Thyroid gland (tissue), 4 donors: ENCODE data around the gene UMODL1. TPM values are rescaled to one million over a fixed set of nuclear protein-coding genes. Genes with fewer than 3 reads are reported as not detected.

Experiments
- DNase-seq, 2 donors: peaks; one replicate each; pipeline ENCODE4 v3.0.0-alpha.2; 2019
- H3K27ac ChIP-seq, 3 donors: fragments of 200-600 bp; sonication (generic); 1 replicate in 2 of 3; 2 replicates in 1 of 3; pipeline ENCODE4 v1.5.1; 2016 to 2019; ENCODE audit warnings: mild to moderate bottlenecking in 1 of 3, moderate library complexity in 1 of 3
- H3K27me3 ChIP-seq: fragments of 200-600 bp; sonication (generic); one replicate; pipeline ENCODE4 v1.5.1; 2019
- H3K36me3 ChIP-seq, 2 donors: fragments of 200-600 bp; sonication (generic); one replicate each; pipeline ENCODE4 v1.5.1; 2016 to 2019
- H3K4me1 ChIP-seq, 2 donors: fragments of 200-600 bp; sonication (generic); one replicate each; pipeline ENCODE4 v1.5.1; 2017 to 2019
- H3K4me3 ChIP-seq, 3 donors: fragments of 200-600 bp; sonication (generic); replicated peaks in 1 of 3; 1 replicate in 2 of 3; 2 replicates in 1 of 3; pipeline ENCODE4 v1.5.1; 2016; ENCODE audit warnings: mild to moderate bottlenecking in 1 of 3
- H3K9me3 ChIP-seq: fragments of 200-600 bp; sonication (generic); one replicate; pipeline ENCODE4 v1.5.1; 2017
- POLR2A ChIP-seq, 2 donors: fragments of 450-650 bp; IDR thresholded peaks; one replicate each; pipeline ENCODE4 v1.6.1; 2017; ENCODE audit warnings: antibody characterized with exemption in 2 of 2, mild to moderate bottlenecking in 2 of 2, moderate library complexity in 1 of 2
- WGBS, 2 donors: methylation state at CpG; one replicate each; pipeline ENCODE4 v1.1.5; 2017; 5-methylcytosine and 5-hydroxymethylcytosine counted together
- intact Hi-C: fragments of 100-400 bp; cut with DNase I; formaldehyde crosslinking; loops from one replicate; pipeline ENCODE4 v1.15.1; 2023
- total RNA-seq, 4 donors: library from RNA; depleted of rRNA; stranded (reverse); fragments of >200 nt; gene quantifications; one replicate each; pipeline ENCODE4 v1.2.3, GENCODE V29; 2016
- TF ChIP-seq, protein P1 (sequence below), 6 experiments: fragments of 200-600 bp in 3 of 6; fragments of 450-650 bp in 3 of 6; sonication (generic) in 3 of 6; IDR thresholded peaks; one replicate each; pipeline ENCODE4 v1.5.1; 2016 to 2019; ENCODE audit warnings: antibody characterized with exemption in 6 of 6, mild to moderate bottlenecking in 2 of 6, inconsistent platforms in 1 of 6, moderate library complexity in 1 of 6

UMODL1 gene
- total RNA-seq, 4 donors from 2014 or later = not detected

DNA sequence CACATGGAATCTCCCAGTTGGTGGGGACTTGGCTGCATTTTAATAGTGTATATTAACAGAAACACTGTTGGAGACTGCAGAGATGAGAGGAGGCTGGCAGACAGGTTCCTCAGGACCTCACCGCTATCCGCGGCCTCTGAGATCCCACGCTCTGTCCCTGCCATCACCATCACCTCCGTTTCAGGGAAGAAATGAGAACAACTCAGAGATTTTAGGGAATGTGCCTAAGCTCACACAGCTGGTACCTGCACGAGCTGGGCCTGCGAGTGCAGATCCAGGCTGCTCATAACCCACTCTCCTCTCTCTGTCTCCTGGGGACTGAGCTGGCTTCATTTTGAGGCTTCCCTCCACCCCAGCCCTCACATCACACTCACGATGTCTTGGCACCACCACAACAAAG is 62.0 kb downstream of the UMODL1 start:
- Histone ChIP-seq H3K9me3 (no peaks in the 10 kb centered on the region), H3K4me3 (no peak overlapping the region), H3K36me3 (no peaks in the 10 kb centered on the region), H3K27ac (no peak overlapping the region), H3K4me1 (peaks cover 0 to 1% of the 10 kb centered on the region in 2 donors), H3K27me3 (no peaks in the 10 kb centered on the region)
- TF ChIP-seq, protein P1, sequence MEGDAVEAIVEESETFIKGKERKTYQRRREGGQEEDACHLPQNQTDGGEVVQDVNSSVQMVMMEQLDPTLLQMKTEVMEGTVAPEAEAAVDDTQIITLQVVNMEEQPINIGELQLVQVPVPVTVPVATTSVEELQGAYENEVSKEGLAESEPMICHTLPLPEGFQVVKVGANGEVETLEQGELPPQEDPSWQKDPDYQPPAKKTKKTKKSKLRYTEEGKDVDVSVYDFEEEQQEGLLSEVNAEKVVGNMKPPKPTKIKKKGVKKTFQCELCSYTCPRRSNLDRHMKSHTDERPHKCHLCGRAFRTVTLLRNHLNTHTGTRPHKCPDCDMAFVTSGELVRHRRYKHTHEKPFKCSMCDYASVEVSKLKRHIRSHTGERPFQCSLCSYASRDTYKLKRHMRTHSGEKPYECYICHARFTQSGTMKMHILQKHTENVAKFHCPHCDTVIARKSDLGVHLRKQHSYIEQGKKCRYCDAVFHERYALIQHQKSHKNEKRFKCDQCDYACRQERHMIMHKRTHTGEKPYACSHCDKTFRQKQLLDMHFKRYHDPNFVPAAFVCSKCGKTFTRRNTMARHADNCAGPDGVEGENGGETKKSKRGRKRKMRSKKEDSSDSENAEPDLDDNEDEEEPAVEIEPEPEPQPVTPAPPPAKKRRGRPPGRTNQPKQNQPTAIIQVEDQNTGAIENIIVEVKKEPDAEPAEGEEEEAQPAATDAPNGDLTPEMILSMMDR (IDR thresholded peaks at IDR 0.05) = no peak
- TF ChIP-seq POLR2A (IDR thresholded peaks at IDR 0.05) = no peak
- DNase-seq = no peak
- 87 to 91% methylated on average over 8 of the region's 8 CpGs for WGBS, 2 donors
- intact Hi-C loops = no loop called here

- Histone ChIP-seq H3K9me3 (no peaks in the 10 kb centered on the region), H3K36me3 (no peaks in the 10 kb centered on the region), H3K27me3 (no peaks in the 10 kb centered on the region), H3K4me3 (no peak overlapping the region), H3K27ac (no peak overlapping the region), H3K4me1 (no peaks in the 10 kb centered on the region)
- no peak for DNase-seq
- WGBS, 2 donors = 75 to 80% methylated on average over 14 of the region's 14 CpGs
- TF ChIP-seq POLR2A (IDR thresholded peaks at IDR 0.05) = no peak
- TF ChIP-seq, protein P1 (IDR thresholded peaks at IDR 0.05) = no peak
- intact Hi-C loops = no loop called here
These were observed 64.4 kb downstream of the UMODL1 start for GRCh38 chr21:42135386-42136052.

GRCh38 chr21:42137191-42137904 is 66.2 kb downstream of the UMODL1 start:
- Histone ChIP-seq H3K4me1 (no peaks in the 10 kb centered on the region), H3K27ac (no peak overlapping the region), H3K27me3 (no peaks in the 10 kb centered on the region), H3K9me3 (no peaks in the 10 kb centered on the region), H3K36me3 (no peaks in the 10 kb centered on the region), H3K4me3 (no peak overlapping the region)
- no peak for DNase-seq
- intact Hi-C loops = no loop called here
- WGBS, 2 donors = 89 to 93% methylated on average over 17 to 22 of the region's 22 CpGs
- TF ChIP-seq, protein P1 (IDR thresholded peaks at IDR 0.05) = no peak
- no peak for TF ChIP-seq POLR2A (IDR thresholded peaks at IDR 0.05)

- Histone ChIP-seq H3K9me3 (no peaks in the 10 kb centered on the region), H3K27ac (no peak overlapping the region), H3K4me3 (no peak overlapping the region), H3K36me3 (no peaks in the 10 kb centered on the region), H3K27me3 (no peaks in the 10 kb centered on the region), H3K4me1 (no peaks in the 10 kb centered on the region)
- TF ChIP-seq, protein P1 (IDR thresholded peaks at IDR 0.05) = no peak
- TF ChIP-seq POLR2A (IDR thresholded peaks at IDR 0.05) = no peak
- intact Hi-C loops = no loop called here
- 65 to 79% methylated on average over 11 of the region's 11 CpGs for WGBS, 2 donors
- no peak for DNase-seq
These were observed 69.2 kb downstream of the UMODL1 start for GRCh38 chr21:42140196-42140934.
